ENCODE results near the gene SIK1. TPM values are rescaled to one million over a fixed set of nuclear protein-coding genes. Genes with fewer than 3 reads are reported as not detected.

SIK1 gene
- polyA plus RNA-seq, 1 donor (not counting 4 experiments of a cell fraction or from before 2014, with no cell fraction given), result 49.6 TPM

DNA sequence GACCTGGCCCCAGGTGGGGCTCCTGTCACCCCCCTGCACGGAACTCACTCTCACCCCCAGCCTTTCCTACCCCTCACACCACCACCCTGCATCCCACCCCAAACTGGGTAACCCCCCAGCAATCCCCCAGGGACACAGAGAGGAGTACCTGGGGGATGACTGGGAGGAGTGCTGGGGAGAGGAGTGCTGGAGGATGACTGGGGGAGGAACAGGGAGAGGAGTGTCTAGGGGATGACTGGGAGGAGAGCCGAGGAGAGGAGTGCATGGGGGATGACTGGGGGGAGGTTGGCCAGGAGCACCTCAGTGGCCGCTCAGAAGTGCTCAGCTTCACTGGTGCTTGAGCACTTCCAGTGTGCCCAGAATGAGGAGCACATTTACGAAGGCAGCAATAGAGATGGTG, 59.1 kb downstream of the SIK1 start:
- Histone ChIP-seq H3K9ac (ENCODE audit: control insufficient read depth, extremely low read depth, insufficient read depth, low read length) (no peak overlapping the region), H3K4me1 (ENCODE audit: control insufficient read depth, extremely low read depth, insufficient read depth, low read length) (peaks cover 28% of the 10 kb centered on the region)
- dilution Hi-C loops (cut with MboI; ENCODE audit: extremely low pct_ligation_motif_present, low sequenced_read_pairs), result no loop called here

GRCh38 chr21:43367296-43367695, 59.6 kb downstream of the SIK1 start:
- H3K4me2 ChIP-seq (ENCODE audit: control insufficient read depth, extremely low read depth, insufficient read depth, low read depth, low read length), result no peak overlapping the region
- no peaks in the 10 kb centered on the region for H3K79me2 ChIP-seq (ENCODE audit: control insufficient read depth, insufficient read depth, low read length)
- peaks cover 30% of the 10 kb centered on the region for H3K4me1 ChIP-seq (ENCODE audit: control insufficient read depth, extremely low read depth, insufficient read depth, low read length)
- no peaks in the 10 kb centered on the region for H4K20me1 ChIP-seq (ENCODE audit: control insufficient read depth, extremely low read depth, insufficient read depth, low read length)
- FAIRE-seq, result no peak
- no peaks in the 10 kb centered on the region for H3K27me3 ChIP-seq (ENCODE audit: control insufficient read depth, extremely low read depth, insufficient read depth, low read length)
- H3K36me3 ChIP-seq (ENCODE audit: control insufficient read depth in 2 of 2, extremely low read depth in 1 of 2, insufficient read depth in 2 of 2, low read length in 2 of 2), result no peaks in the 10 kb centered on the region
- dilution Hi-C loops (cut with MboI; ENCODE audit: extremely low pct_ligation_motif_present, low sequenced_read_pairs), result no loop called here
- no peak overlapping the region for H3K4me3 ChIP-seq (ENCODE audit: control insufficient read depth in 2 of 3, extremely low read depth in 1 of 3, insufficient read depth in 2 of 3, low read depth in 1 of 3, low read length in 3 of 3)
- no peaks in the 10 kb centered on the region for H3K9me3 ChIP-seq (ENCODE audit: control insufficient read depth, low read depth, low read length)
- no peak overlapping the region for H3K27ac ChIP-seq (ENCODE audit: control insufficient read depth, insufficient read depth, low read length)
- no peaks in the 10 kb centered on the region for H3K9me1 ChIP-seq (ENCODE audit: control insufficient read depth, extremely low read depth, insufficient read depth, low read length)
- H2AFZ ChIP-seq (ENCODE audit: control insufficient read depth, low read length), result no peak overlapping the region
- no peak for TF ChIP-seq EZH2 (IDR thresholded peaks at IDR 0.05; ENCODE audit: low read length)
- TF ChIP-seq, protein P1, sequence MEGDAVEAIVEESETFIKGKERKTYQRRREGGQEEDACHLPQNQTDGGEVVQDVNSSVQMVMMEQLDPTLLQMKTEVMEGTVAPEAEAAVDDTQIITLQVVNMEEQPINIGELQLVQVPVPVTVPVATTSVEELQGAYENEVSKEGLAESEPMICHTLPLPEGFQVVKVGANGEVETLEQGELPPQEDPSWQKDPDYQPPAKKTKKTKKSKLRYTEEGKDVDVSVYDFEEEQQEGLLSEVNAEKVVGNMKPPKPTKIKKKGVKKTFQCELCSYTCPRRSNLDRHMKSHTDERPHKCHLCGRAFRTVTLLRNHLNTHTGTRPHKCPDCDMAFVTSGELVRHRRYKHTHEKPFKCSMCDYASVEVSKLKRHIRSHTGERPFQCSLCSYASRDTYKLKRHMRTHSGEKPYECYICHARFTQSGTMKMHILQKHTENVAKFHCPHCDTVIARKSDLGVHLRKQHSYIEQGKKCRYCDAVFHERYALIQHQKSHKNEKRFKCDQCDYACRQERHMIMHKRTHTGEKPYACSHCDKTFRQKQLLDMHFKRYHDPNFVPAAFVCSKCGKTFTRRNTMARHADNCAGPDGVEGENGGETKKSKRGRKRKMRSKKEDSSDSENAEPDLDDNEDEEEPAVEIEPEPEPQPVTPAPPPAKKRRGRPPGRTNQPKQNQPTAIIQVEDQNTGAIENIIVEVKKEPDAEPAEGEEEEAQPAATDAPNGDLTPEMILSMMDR (optimal IDR thresholded peaks at IDR 0.05 in 1 of 3, IDR thresholded peaks at IDR 0.05 in 1 of 3, conservative IDR thresholded peaks at IDR 0.05 in 1 of 3; ENCODE audit: extremely low read depth in 1 of 3, insufficient read depth in 2 of 3, low read length in 3 of 3), result no peak
- no peak overlapping the region for H3K9ac ChIP-seq (ENCODE audit: control insufficient read depth, extremely low read depth, insufficient read depth, low read length)
- DNase-seq (ENCODE audit: low read depth, low spot score), result no peak

More for the DNA sequence above, 59.1 kb downstream of the SIK1 start:
- no peaks in the 10 kb centered on the region for H3K36me3 ChIP-seq (ENCODE audit: control insufficient read depth in 2 of 2, extremely low read depth in 1 of 2, insufficient read depth in 2 of 2, low read length in 2 of 2)
- no peaks in the 10 kb centered on the region for H3K79me2 ChIP-seq (ENCODE audit: control insufficient read depth, insufficient read depth, low read length)
- H3K9me3 ChIP-seq (ENCODE audit: control insufficient read depth, low read depth, low read length), result no peaks in the 10 kb centered on the region
- no peaks in the 10 kb centered on the region for H3K27me3 ChIP-seq (ENCODE audit: control insufficient read depth, extremely low read depth, insufficient read depth, low read length)
- H4K20me1 ChIP-seq (ENCODE audit: control insufficient read depth, extremely low read depth, insufficient read depth, low read length), result no peaks in the 10 kb centered on the region
- no peak overlapping the region for H3K4me2 ChIP-seq (ENCODE audit: control insufficient read depth, extremely low read depth, insufficient read depth, low read depth, low read length)
- FAIRE-seq (no peak), DNase-seq (ENCODE audit: low read depth, low spot score) (no peak)
- no peak for TF ChIP-seq EZH2 (IDR thresholded peaks at IDR 0.05; ENCODE audit: low read length)
- TF ChIP-seq, protein P1 (optimal IDR thresholded peaks at IDR 0.05 in 1 of 3, IDR thresholded peaks at IDR 0.05 in 1 of 3, conservative IDR thresholded peaks at IDR 0.05 in 1 of 3; ENCODE audit: extremely low read depth in 1 of 3, insufficient read depth in 2 of 3, low read length in 3 of 3), result no peak
- no peak overlapping the region for H2AFZ ChIP-seq (ENCODE audit: control insufficient read depth, low read length)
- no peak overlapping the region for H3K4me3 ChIP-seq (ENCODE audit: control insufficient read depth in 2 of 3, extremely low read depth in 1 of 3, insufficient read depth in 2 of 3, low read depth in 1 of 3, low read length in 3 of 3)
- no peaks in the 10 kb centered on the region for H3K9me1 ChIP-seq (ENCODE audit: control insufficient read depth, extremely low read depth, insufficient read depth, low read length)
- H3K27ac ChIP-seq (ENCODE audit: control insufficient read depth, insufficient read depth, low read length), result no peak overlapping the region
